DMS114 treated with DMSO at 0.1 percent for 48 hours (cell line): Measurements from ENCODE around the gene SEPTIN8.
"Not testable (repeated sequence)": the region's sequence is repeated elsewhere in the genome, so short reads cannot be mapped to it uniquely, and the experiment has no call there.

Experiments
- DNase-seq: peaks from one replicate; lab custom pipeline; 2025; ENCODE audit not compliant: unreplicated experiment; lab: John Stamatoyannopoulos, UW

Gene SEPTIN8

GRCh38 chr5:132812781-132813598 is 36.0 kb upstream of the SEPTIN8 start, which contains the start of gene SOWAHA:
TSS of gene SOWAHA (plus strand) at chr5:132813302. CDS start at chr5:132813622, 320 bp downstream.
- no peak for DNase-seq

GRCh38 chr5:132812123-132812765 is 35.2 kb upstream of the SEPTIN8 start:
- no peak for DNase-seq

- DNase-seq, result no peak
Observed at GRCh38 chr5:132810605-132811004, 33.6 kb upstream of the SEPTIN8 start.

- DNase-seq, result no peak
Observed at GRCh38 chr5:132808866-132809265, 31.8 kb upstream of the SEPTIN8 start.

GRCh38 chr5:132808448-132808847 is 31.4 kb upstream of the SEPTIN8 start:
- no peak for DNase-seq

GRCh38 chr5:132807163-132807838 is 30.3 kb upstream of the SEPTIN8 start:
- DNase-seq, result no peak

- DNase-seq, result not testable (repeated sequence)
Observed at GRCh38 chr5:132806804-132807162, 29.7 kb upstream of the SEPTIN8 start.

GRCh38 chr5:132805872-132806271 is 28.8 kb upstream of the SEPTIN8 start:
- DNase-seq, result not testable (repeated sequence)

- not testable (repeated sequence) for DNase-seq
Observed at GRCh38 chr5:132804219-132804618, 27.2 kb upstream of the SEPTIN8 start.

GRCh38 chr5:132802685-132803066 is 25.6 kb upstream of the SEPTIN8 start:
- DNase-seq, result not testable (repeated sequence)

- DNase-seq, result no peak
Observed at GRCh38 chr5:132802044-132802684, 25.1 kb upstream of the SEPTIN8 start.

GRCh38 chr5:132800545-132800944 is 23.5 kb upstream of the SEPTIN8 start:
- no peak for DNase-seq

GRCh38 chr5:132799392-132799791 is 22.4 kb upstream of the SEPTIN8 start:
- DNase-seq, result no peak

- no peak for DNase-seq
Observed at GRCh38 chr5:132797651-132798050, 20.6 kb upstream of the SEPTIN8 start.

- no peak for DNase-seq
Observed at GRCh38 chr5:132791026-132791425, 14.0 kb upstream of the SEPTIN8 start.

- no peak for DNase-seq
Observed at GRCh38 chr5:132790201-132790865, 13.3 kb upstream of the SEPTIN8 start.

GRCh38 chr5:132788990-132789886 is 12.2 kb upstream of the SEPTIN8 start:
- DNase-seq, result no peak

- no peak for DNase-seq
Observed at GRCh38 chr5:132788508-132788907, 11.5 kb upstream of the SEPTIN8 start.

- no peak for DNase-seq
Observed at GRCh38 chr5:132787076-132787475, 10.0 kb upstream of the SEPTIN8 start.

GRCh38 chr5:132785864-132786263 is 8.8 kb upstream of the SEPTIN8 start:
- DNase-seq, result no peak
